Ovary (tissue), 9 donors: ENCODE measurements around the gene TP53TG5. TPM values are rescaled to one million over a fixed set of nuclear protein-coding genes. Genes with fewer than 3 reads are reported as not detected.

Experiments
- DNase-seq, 5 donors: peaks; one replicate each; pipeline ENCODE4 v3.0.0-alpha.2; 2019 to 2020
- H3K27ac ChIP-seq, 2 donors: fragments of 200-600 bp; one replicate each; pipeline versions ENCODE4 v1.5.1 to v1.8.0; 2019 to 2022
- H3K27me3 ChIP-seq: fragments of 200-600 bp; one replicate; pipeline ENCODE4 v1.8.0; 2022
- H3K36me3 ChIP-seq: fragments of 200-600 bp; sonication (generic); one replicate; pipeline ENCODE4 v1.5.1; 2019
- H3K4me1 ChIP-seq: one replicate; pipeline ENCODE4 v1.8.1; 2013; ENCODE audit warnings: mild to moderate bottlenecking, moderate library complexity; ENCODE audit not compliant: insufficient read depth
- H3K4me3 ChIP-seq: fragments of 200-600 bp; sonication (generic); one replicate; pipeline ENCODE4 v1.5.1; 2017
- H3K9me3 ChIP-seq, 2 donors: fragments of 200-600 bp in 1 of 2; sonication (generic) in 1 of 2; one replicate each; pipeline versions ENCODE4 v1.5.1 to v1.8.1; 2013 to 2019; ENCODE audit warnings: mild to moderate bottlenecking in 1 of 2, moderate library complexity in 1 of 2
- EP300 ChIP-seq: sonication (generic); formaldehyde crosslinking; IDR thresholded peaks from one replicate; pipeline ENCODE4 v1.6.1; 2017; ENCODE audit warnings: antibody characterized with exemption
- WGBS, 3 donors: extraction: QIAGEN DNeasy Blood & Tissue Kit in 1 of 3; methylation state at CpG; one replicate each; pipeline versions ENCODE4 v1.1.5 to v1.1.7; 2013 to 2017; 5-methylcytosine and 5-hydroxymethylcytosine counted together
- intact Hi-C, 4 donors: fragments of 100-400 bp; cut with DNase I; formaldehyde crosslinking; loops; one replicate each; pipeline versions ENCODE4 v1.11.0 to v1.15.1; 2022 to 2023
- microRNA-seq, 3 donors: library from miRNA; unstranded; fragments of <30 nt; microRNA quantifications; one replicate each; pipeline versions ENCODE4 to v1.2.0, GENCODE V29; 2019 to 2020
- polyA plus RNA-seq, 2 donors: library from polyadenylated mRNA; stranded (reverse); fragments of 200-250 nt in 1 of 2; fragments of 350-450 nt in 1 of 2; fragmentation: Illumina TruSeq in 1 of 2; extraction: RNeasy Lipid Tissue Mini Kit (QIAGEN cat#74804) in 1 of 2; gene quantifications; one replicate each; pipeline ENCODE4 v1.2.3, GENCODE V29; 2013 to 2014
- small RNA-seq: library from RNA; depleted of rRNA; stranded (forward); fragments of <200 nt; gene quantifications from one replicate; pipeline ENCODE3, GENCODE V24; 2016
- total RNA-seq, 7 donors: library from RNA; depleted of rRNA in 2 of 7; stranded (reverse); fragments of >200 nt in 2 of 7; fragmentation: NEBNext Ultra II Directional in 3 of 7; extraction: Animal tissue kit (Norgen Biotek cat#: 25700) in 3 of 7; gene quantifications; one replicate each; pipeline versions ENCODE4 v1.1.0 to v1.2.4, GENCODE V29; 2016 to 2023
- TF ChIP-seq, protein P1 (sequence below), 3 donors: fragments of 450-650 bp in 2 of 3; fragments of 200-600 bp in 1 of 3; IDR thresholded peaks; one replicate each; pipeline versions ENCODE4 v1.5.1 to v1.8.0; 2016 to 2022; ENCODE audit warnings: antibody characterized with exemption in 3 of 3, mild to moderate bottlenecking in 1 of 3
- donor health status: DM: no; HTN: no; CAD: no; lungs with moderate emphysema.
- donor health status: DM: no; HTN: no; CAD: no.
- donor health status: Bipolar disorder and iron deficiency.
- donor health status: DM: yes; HTN: yes; CAD: no.
- donor health status: DM: no; HTN: no; CAD: no.
- donor health status: DM: yes; HTN: yes; CAD: no.

The TP53TG5 gene
- total and polyA plus RNA-seq, 9 donors: 0.02 to 0.89 (median 0.42) TPM; not detected in 6

- intact Hi-C loops: loop anchor here in 1 of 4 donors (10.0 kb wide), 1 partner anchor 451 kb away; no protein-coding TSS in a partner anchor
These were observed 54.4 kb downstream of the TP53TG5 start for GRCh38 chr20:45323731-45324130.

DNA sequence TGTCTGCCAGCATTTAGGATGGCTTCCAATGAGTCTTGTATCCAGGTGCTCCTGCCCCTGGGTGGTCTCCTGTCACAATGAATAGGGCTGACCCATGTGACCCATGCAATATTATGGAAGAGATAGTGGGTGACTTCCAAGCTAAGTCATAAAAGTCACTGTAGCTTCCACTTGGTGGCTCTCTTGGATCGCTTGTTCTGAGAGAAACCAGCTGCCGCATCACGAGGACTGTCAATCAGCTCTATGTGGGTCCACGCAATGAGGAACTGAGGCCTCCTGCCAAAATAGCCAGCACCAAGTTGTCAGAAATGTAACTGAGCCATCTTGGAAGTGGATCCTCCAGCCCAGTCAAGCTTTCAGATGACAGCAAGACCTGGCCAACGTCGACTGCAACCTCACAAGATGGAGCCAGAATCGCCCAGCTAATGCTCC, 55.2 kb downstream of the TP53TG5 start:
- Histone ChIP-seq H3K9me3 (no peaks in the 10 kb centered on the region), H3K27me3 (no peaks in the 10 kb centered on the region), H3K27ac (no peak overlapping the region), H3K4me1 (no peaks in the 10 kb centered on the region), H3K36me3 (no peaks in the 10 kb centered on the region), H3K4me3 (no peak overlapping the region)
- no peak for DNase-seq
- TF ChIP-seq, protein P1, sequence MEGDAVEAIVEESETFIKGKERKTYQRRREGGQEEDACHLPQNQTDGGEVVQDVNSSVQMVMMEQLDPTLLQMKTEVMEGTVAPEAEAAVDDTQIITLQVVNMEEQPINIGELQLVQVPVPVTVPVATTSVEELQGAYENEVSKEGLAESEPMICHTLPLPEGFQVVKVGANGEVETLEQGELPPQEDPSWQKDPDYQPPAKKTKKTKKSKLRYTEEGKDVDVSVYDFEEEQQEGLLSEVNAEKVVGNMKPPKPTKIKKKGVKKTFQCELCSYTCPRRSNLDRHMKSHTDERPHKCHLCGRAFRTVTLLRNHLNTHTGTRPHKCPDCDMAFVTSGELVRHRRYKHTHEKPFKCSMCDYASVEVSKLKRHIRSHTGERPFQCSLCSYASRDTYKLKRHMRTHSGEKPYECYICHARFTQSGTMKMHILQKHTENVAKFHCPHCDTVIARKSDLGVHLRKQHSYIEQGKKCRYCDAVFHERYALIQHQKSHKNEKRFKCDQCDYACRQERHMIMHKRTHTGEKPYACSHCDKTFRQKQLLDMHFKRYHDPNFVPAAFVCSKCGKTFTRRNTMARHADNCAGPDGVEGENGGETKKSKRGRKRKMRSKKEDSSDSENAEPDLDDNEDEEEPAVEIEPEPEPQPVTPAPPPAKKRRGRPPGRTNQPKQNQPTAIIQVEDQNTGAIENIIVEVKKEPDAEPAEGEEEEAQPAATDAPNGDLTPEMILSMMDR (IDR thresholded peaks at IDR 0.05): no peak
- 73 to 80% (median 78%) methylated on average over 7 of the region's 7 CpGs for WGBS, 3 donors
- intact Hi-C loops: loop anchor here in 1 of 4 donors (10.0 kb wide), 1 partner anchor 452 kb away; no protein-coding TSS in a partner anchor

More at GRCh38 chr20:45323731-45324130, 54.4 kb downstream of the TP53TG5 start:
- DNase-seq: no peak
- no peaks in the 10 kb centered on the region for H3K27me3 ChIP-seq
- H3K4me1 ChIP-seq: no peaks in the 10 kb centered on the region
- no peaks in the 10 kb centered on the region for H3K9me3 ChIP-seq
- TF ChIP-seq EP300: no peak
- no peak overlapping the region for H3K4me3 ChIP-seq
- H3K27ac ChIP-seq: no peak overlapping the region
- no peaks in the 10 kb centered on the region for H3K36me3 ChIP-seq

Small RNAs within 50 kb of the gene (microRNA-seq; reads per million reads assigned to microRNA genes)
- 0 to 0.16 (median 0) reads per million in 3 donors for gene MIR6812

Small RNAs within 50 kb of the gene (small RNA-seq; reads per million reads assigned to genes)
- not detected for gene MIR6812

Other genes with a start within 250 kb of the TP53TG5 start
- gene PI3, start 203.4 kb downstream of the TP53TG5 start, total RNA-seq: under 1 TPM in 1 of 7 donors, not detected in 6; 0.92 TPM
- gene PI3, start 203.4 kb downstream of the TP53TG5 start, polyA plus RNA-seq: under 1 TPM in 1 of 2 donors, not detected in 1; 0.30 TPM
- gene SEMG1, start 171.3 kb downstream of the TP53TG5 start, total RNA-seq: not detected
- not detected for gene SEMG1, start 171.3 kb downstream of the TP53TG5 start, polyA plus RNA-seq
- gene SEMG2, start 157.0 kb downstream of the TP53TG5 start, total RNA-seq: not detected
- gene SEMG2, start 157.0 kb downstream of the TP53TG5 start, polyA plus RNA-seq: not detected
- 100 to 1,000 TPM in 2 of 7 donors, 10 to 100 TPM in 3, 1 to 10 TPM in 1, not detected in 1; 4.0 to 622 (median 33.3) TPM for gene SLPI, start 123.8 kb downstream of the TP53TG5 start, total RNA-seq
- gene SLPI, start 123.8 kb downstream of the TP53TG5 start, polyA plus RNA-seq: 10 to 100 TPM; 16.6 to 45.5 TPM
- under 1 TPM in 2 of 7 donors, not detected in 5; 0.36 to 0.38 TPM for gene RBPJL, start 71.5 kb downstream of the TP53TG5 start, total RNA-seq
- not detected for gene RBPJL, start 71.5 kb downstream of the TP53TG5 start, polyA plus RNA-seq
- under 1 TPM in 1 of 7 donors, not detected in 6; 0.10 TPM for gene MATN4, start 70.0 kb downstream of the TP53TG5 start, total RNA-seq
- not detected for gene MATN4, start 70.0 kb downstream of the TP53TG5 start, polyA plus RNA-seq
- 100 to 1,000 TPM in 1 of 7 donors, 10 to 100 TPM in 6; 12.9 to 269 (median 45.9) TPM for gene SDC4, start 29.9 kb downstream of the TP53TG5 start, total RNA-seq
- gene SDC4, start 29.9 kb downstream of the TP53TG5 start, polyA plus RNA-seq: 10 to 100 TPM; 17.3 to 49.0 TPM
- gene SYS1, start 15.2 kb downstream of the TP53TG5 start, total RNA-seq: 10 to 100 TPM; 29.2 to 69.7 (median 32.8) TPM
- 10 to 100 TPM; 33.0 to 47.0 TPM for gene SYS1, start 15.2 kb downstream of the TP53TG5 start, polyA plus RNA-seq
- 10 to 100 TPM; 18.4 to 51.3 (median 31.6) TPM for gene DBNDD2, start 30.0 kb upstream of the TP53TG5 start, total RNA-seq
- gene DBNDD2, start 30.0 kb upstream of the TP53TG5 start, polyA plus RNA-seq: 10 to 100 TPM; 36.1 to 63.2 TPM
- gene PIGT, start 37.8 kb upstream of the TP53TG5 start, total RNA-seq: 10 to 100 TPM; 30.0 to 84.2 (median 69.3) TPM
- gene PIGT, start 37.8 kb upstream of the TP53TG5 start, polyA plus RNA-seq: 100 to 1,000 TPM in 1 of 2 donors, 10 to 100 TPM in 1; 68.1 to 172 TPM
- gene WFDC2, start 91.4 kb upstream of the TP53TG5 start, total RNA-seq: 100 to 1,000 TPM in 1 of 7 donors, 10 to 100 TPM in 4, 1 to 10 TPM in 2; 1.2 to 246 (median 18.9) TPM
- 1 to 10 TPM; 2.9 to 9.6 TPM for gene WFDC2, start 91.4 kb upstream of the TP53TG5 start, polyA plus RNA-seq
- gene SPINT3, start 137.3 kb upstream of the TP53TG5 start, total RNA-seq: not detected
- not detected for gene SPINT3, start 137.3 kb upstream of the TP53TG5 start, polyA plus RNA-seq
- not detected for gene WFDC6, start 161.2 kb upstream of the TP53TG5 start, total RNA-seq
- gene WFDC6, start 161.2 kb upstream of the TP53TG5 start, polyA plus RNA-seq: not detected
- 1 to 10 TPM in 1 of 7 donors, under 1 TPM in 1, not detected in 5; 0.30 to 1.1 TPM for gene EPPIN, start 169.1 kb upstream of the TP53TG5 start, total RNA-seq
- under 1 TPM; 0.21 to 0.38 TPM for gene EPPIN, start 169.1 kb upstream of the TP53TG5 start, polyA plus RNA-seq
- under 1 TPM in 1 of 7 donors, not detected in 6; 0.23 TPM for gene WFDC8, start 201.0 kb upstream of the TP53TG5 start, total RNA-seq
- gene WFDC8, start 201.0 kb upstream of the TP53TG5 start, polyA plus RNA-seq: not detected